ENCODE results near the gene CTSZ.

CTSZ gene

DNA sequence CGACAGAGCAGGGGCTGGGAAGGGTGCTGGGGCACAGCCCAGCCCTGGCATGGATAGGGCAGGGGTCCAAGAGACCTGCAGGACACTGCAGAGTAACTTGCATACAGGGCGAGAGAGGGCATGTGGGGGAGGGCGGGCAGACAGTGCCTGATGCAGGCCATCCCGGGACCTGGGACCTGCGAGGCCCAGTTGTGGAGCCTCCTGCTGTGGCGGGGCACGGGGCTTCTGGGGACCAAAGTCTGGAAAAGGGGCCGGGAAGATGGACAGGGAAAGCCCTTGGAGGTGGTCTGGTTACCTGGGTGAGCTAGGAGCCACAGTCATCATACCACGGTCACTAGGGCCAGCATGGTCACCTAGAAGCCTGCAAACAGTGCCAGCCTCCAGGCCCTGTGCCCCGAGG lies 11.8 kb upstream of the CTSZ start:
- Histone ChIP-seq H3K9ac (ENCODE audit: low read length) (no peak overlapping the region), H3K36me3 (replicated peaks; ENCODE audit: low read depth, low read length) (peaks cover 20% of the 10 kb centered on the region), H3K27ac (ENCODE audit: low read length) (no peak overlapping the region), H2AFZ (ENCODE audit: low read depth, low read length) (no peak overlapping the region), H3K9me3 (ENCODE audit: insufficient read depth, low read length) (no peaks in the 10 kb centered on the region), H3K27me3 (ENCODE audit: low read depth, low read length) (no peaks in the 10 kb centered on the region), H3K4me3 (ENCODE audit: low read length) (no peak overlapping the region), H3K79me2 (ENCODE audit: low read length) (no peaks in the 10 kb centered on the region), H3K4me2 (ENCODE audit: low read length) (no peak overlapping the region), H3K4me1 (ENCODE audit: low read length) (peaks cover 9% of the 10 kb centered on the region), H4K20me1 (ENCODE audit: insufficient read depth, low read length) (0 out of 2 replicates have a peak, but pooled peaks cover 6% of the 10 kb centered on the region)
- no peak for TF ChIP-seq EZH2phosphoT487 (IDR thresholded peaks at IDR 0.05; ENCODE audit: low read depth)
- TF ChIP-seq, protein P1, sequence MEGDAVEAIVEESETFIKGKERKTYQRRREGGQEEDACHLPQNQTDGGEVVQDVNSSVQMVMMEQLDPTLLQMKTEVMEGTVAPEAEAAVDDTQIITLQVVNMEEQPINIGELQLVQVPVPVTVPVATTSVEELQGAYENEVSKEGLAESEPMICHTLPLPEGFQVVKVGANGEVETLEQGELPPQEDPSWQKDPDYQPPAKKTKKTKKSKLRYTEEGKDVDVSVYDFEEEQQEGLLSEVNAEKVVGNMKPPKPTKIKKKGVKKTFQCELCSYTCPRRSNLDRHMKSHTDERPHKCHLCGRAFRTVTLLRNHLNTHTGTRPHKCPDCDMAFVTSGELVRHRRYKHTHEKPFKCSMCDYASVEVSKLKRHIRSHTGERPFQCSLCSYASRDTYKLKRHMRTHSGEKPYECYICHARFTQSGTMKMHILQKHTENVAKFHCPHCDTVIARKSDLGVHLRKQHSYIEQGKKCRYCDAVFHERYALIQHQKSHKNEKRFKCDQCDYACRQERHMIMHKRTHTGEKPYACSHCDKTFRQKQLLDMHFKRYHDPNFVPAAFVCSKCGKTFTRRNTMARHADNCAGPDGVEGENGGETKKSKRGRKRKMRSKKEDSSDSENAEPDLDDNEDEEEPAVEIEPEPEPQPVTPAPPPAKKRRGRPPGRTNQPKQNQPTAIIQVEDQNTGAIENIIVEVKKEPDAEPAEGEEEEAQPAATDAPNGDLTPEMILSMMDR (IDR thresholded peaks at IDR 0.05; ENCODE audit: low read depth, low read length), result no peak

DNA sequence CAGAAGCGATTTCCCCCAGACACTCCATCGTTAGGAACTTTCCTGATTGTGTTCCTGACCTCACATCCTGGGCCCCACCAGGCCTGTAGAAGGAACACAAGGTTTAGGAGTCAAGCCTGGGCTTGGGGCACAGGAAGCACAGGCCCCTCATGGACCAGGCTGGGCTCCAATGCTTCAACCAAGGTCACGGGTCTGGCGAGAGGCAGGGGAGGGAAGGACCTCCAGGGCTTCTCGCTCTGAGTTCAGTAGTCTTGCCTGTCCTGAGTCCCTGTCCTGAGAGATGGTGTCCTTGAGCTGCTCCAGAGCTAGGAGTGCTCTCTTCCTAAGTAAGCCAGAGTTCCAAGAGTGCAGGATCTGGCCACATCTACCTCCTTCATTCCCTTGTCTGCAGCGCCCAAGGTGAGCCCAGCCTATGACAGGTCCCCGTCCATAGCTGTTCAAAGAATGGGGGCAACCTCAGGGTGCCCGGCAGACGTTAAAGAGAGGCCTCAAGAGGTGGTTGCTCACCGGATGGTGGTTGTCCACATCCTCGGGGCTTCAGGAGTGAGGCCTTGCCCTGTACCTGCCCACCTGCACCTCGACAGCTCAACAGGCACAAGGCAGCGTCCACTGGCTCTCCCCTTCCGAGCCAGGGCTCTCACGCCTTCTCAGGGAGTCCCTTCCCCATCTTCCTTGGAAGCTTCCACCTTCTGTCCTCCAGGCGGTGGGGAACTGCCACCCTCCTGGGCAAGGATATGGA lies 10.6 kb upstream of the CTSZ start:
- Histone ChIP-seq H3K9me3 (ENCODE audit: insufficient read depth, low read length) (no peaks in the 10 kb centered on the region), H3K79me2 (ENCODE audit: low read length) (no peaks in the 10 kb centered on the region), H3K4me2 (ENCODE audit: low read length) (no peak overlapping the region), H4K20me1 (ENCODE audit: insufficient read depth, low read length) (0 out of 2 replicates have a peak, but pooled peaks cover 2% of the 10 kb centered on the region), H2AFZ (ENCODE audit: low read depth, low read length) (no peak overlapping the region), H3K9ac (ENCODE audit: low read length) (no peak overlapping the region), H3K27ac (ENCODE audit: low read length) (no peak overlapping the region), H3K36me3 (replicated peaks; ENCODE audit: low read depth, low read length) (peaks cover 9% of the 10 kb centered on the region), H3K4me3 (ENCODE audit: low read length) (no peak overlapping the region), H3K4me1 (ENCODE audit: low read length) (peaks cover 9% of the 10 kb centered on the region), H3K27me3 (ENCODE audit: low read depth, low read length) (no peaks in the 10 kb centered on the region)
- TF ChIP-seq EZH2phosphoT487 (IDR thresholded peaks at IDR 0.05; ENCODE audit: low read depth), result no peak
- TF ChIP-seq, protein P1 (IDR thresholded peaks at IDR 0.05; ENCODE audit: low read depth, low read length), result no peak

- Histone ChIP-seq H3K9ac (ENCODE audit: low read length) (no peak overlapping the region), H3K79me2 (ENCODE audit: low read length) (no peaks in the 10 kb centered on the region), H3K4me2 (ENCODE audit: low read length) (no peak overlapping the region), H3K27ac (ENCODE audit: low read length) (no peak overlapping the region), H3K27me3 (ENCODE audit: low read depth, low read length) (0 out of 2 replicates have a peak, but pooled peaks cover 4% of the 10 kb centered on the region), H3K4me3 (ENCODE audit: low read length) (no peak overlapping the region), H3K36me3 (replicated peaks; ENCODE audit: low read depth, low read length) (peaks cover 3% of the 10 kb centered on the region), H2AFZ (ENCODE audit: low read depth, low read length) (no peak overlapping the region), H3K4me1 (ENCODE audit: low read length) (peaks cover 9% of the 10 kb centered on the region), H4K20me1 (ENCODE audit: insufficient read depth, low read length) (no peaks in the 10 kb centered on the region), H3K9me3 (ENCODE audit: insufficient read depth, low read length) (no peaks in the 10 kb centered on the region)
- TF ChIP-seq EZH2phosphoT487 (IDR thresholded peaks at IDR 0.05; ENCODE audit: low read depth), result no peak
- TF ChIP-seq, protein P1 (IDR thresholded peaks at IDR 0.05; ENCODE audit: low read depth, low read length), result no peak
Observed at GRCh38 chr20:59016795-59017492, 9.9 kb upstream of the CTSZ start.

Data from OCI-LY3 (cell line).